NCI-H1092 (cell line): Measurements from ENCODE around the gene HPCAL1.

Experiments used
- DNase-seq: peaks from one replicate; lab custom pipeline; 2025; lab: John Stamatoyannopoulos, UW

The HPCAL1 gene

GRCh38 chr2:10269711-10270610 lies 32.7 kb upstream of the HPCAL1 start:
- no peak for DNase-seq

- no peak for DNase-seq
Measured at GRCh38 chr2:10271509-10271908, 31.2 kb upstream of the HPCAL1 start.

GRCh38 chr2:10271946-10272345 lies 30.8 kb upstream of the HPCAL1 start:
- DNase-seq = no peak

GRCh38 chr2:10272464-10272863 lies 30.2 kb upstream of the HPCAL1 start:
- DNase-seq = no peak

- DNase-seq = no peak
Measured at GRCh38 chr2:10273215-10274175, 29.2 kb upstream of the HPCAL1 start.

GRCh38 chr2:10274376-10274775 lies 28.3 kb upstream of the HPCAL1 start:
- DNase-seq = no peak

GRCh38 chr2:10274983-10275802 lies 27.5 kb upstream of the HPCAL1 start:
- DNase-seq = no peak

- DNase-seq = no peak
Measured at GRCh38 chr2:10276481-10277292, 26.0 kb upstream of the HPCAL1 start.

- DNase-seq = no peak
Measured at GRCh38 chr2:10277293-10278028, 25.2 kb upstream of the HPCAL1 start.

GRCh38 chr2:10278029-10278762 lies 24.5 kb upstream of the HPCAL1 start:
- no peak for DNase-seq

GRCh38 chr2:10278763-10279471 lies 23.8 kb upstream of the HPCAL1 start:
- no peak for DNase-seq

GRCh38 chr2:10279472-10279870 lies 23.2 kb upstream of the HPCAL1 start:
- DNase-seq = no peak

- no peak for DNase-seq
Measured at GRCh38 chr2:10279946-10280463, 22.7 kb upstream of the HPCAL1 start.

- no peak for DNase-seq
Measured at GRCh38 chr2:10281891-10282290, 20.8 kb upstream of the HPCAL1 start.

GRCh38 chr2:10282611-10283105 lies 20.0 kb upstream of the HPCAL1 start:
- DNase-seq = no peak

- DNase-seq = no peak
Measured at GRCh38 chr2:10283106-10284062, 19.3 kb upstream of the HPCAL1 start.

GRCh38 chr2:10284108-10284870 lies 18.4 kb upstream of the HPCAL1 start:
- DNase-seq = no peak
